Activated T-cell treated with anti-CD3 and anti-CD28 coated beads, Interleukin-2, amount 50 U/mL, for 4 hours (primary cell): ENCODE results near the gene FRS3. TPM values are rescaled to one million over a fixed set of nuclear protein-coding genes. Genes with fewer than 3 reads are reported as not detected.

Experiments used
- ATAC-seq, 2 donors: fragments of 200-7000 bp; cut with Tn5 transposase; one replicate each; pipeline ENCODE4 v1.10.0; 2021
- DNase-seq: peaks from one replicate; pipeline ENCODE4 v3.0.0-alpha.2; 2020
- H3K27me3 Mint-ChIP-seq: one replicate; pipeline ENCODE4 v1.8.0; 2021; ENCODE audit warnings: low read depth, mixed read lengths
- H3K36me3 Mint-ChIP-seq: one replicate; pipeline ENCODE4 v1.8.0; 2022; ENCODE audit warnings: mixed read lengths; ENCODE audit not compliant: insufficient read depth
- H3K4me1 Mint-ChIP-seq: one replicate; pipeline ENCODE4 v1.8.0; 2021; ENCODE audit warnings: low read depth, mixed read lengths
- H3K4me3 Mint-ChIP-seq: one replicate; pipeline ENCODE4 v1.8.0; 2021; ENCODE audit warnings: mild to moderate bottlenecking, moderate library complexity, mixed read lengths
- H3K9me3 Mint-ChIP-seq: one replicate; pipeline ENCODE4 v1.8.0; 2021; ENCODE audit warnings: mixed read lengths
- total RNA-seq, 3 donors: library from RNA; stranded (reverse); gene quantifications; one replicate each; pipeline ENCODE4 v1.2.1, GENCODE V29; 2021

Gene FRS3
- total RNA-seq, 3 donors from 2014 or later = 4.7 to 7.4 (median 5.3) TPM

- ATAC-seq (no peak), DNase-seq (no peak)
- no peak overlapping the region for H3K4me3 Mint-ChIP-seq
- no peaks in the 10 kb centered on the region for H3K27me3 Mint-ChIP-seq
- no peaks in the 10 kb centered on the region for H3K9me3 Mint-ChIP-seq
- H3K4me1 Mint-ChIP-seq = no peaks in the 10 kb centered on the region
- no peaks in the 10 kb centered on the region for H3K36me3 Mint-ChIP-seq
These were observed 26.4 kb upstream of the FRS3 start for GRCh38 chr6:41805830-41806774.

- ATAC-seq = no peak
- no peak for DNase-seq
- Mint-ChIP-seq H3K4me3 (no peak overlapping the region), H3K9me3 (no peaks in the 10 kb centered on the region), H3K36me3 (no peaks in the 10 kb centered on the region), H3K27me3 (no peaks in the 10 kb centered on the region), H3K4me1 (no peaks in the 10 kb centered on the region)
These were observed 21.7 kb upstream of the FRS3 start for GRCh38 chr6:41801380-41801779.

- no peaks in the 10 kb centered on the region for H3K27me3 Mint-ChIP-seq
- no peaks in the 10 kb centered on the region for H3K4me1 Mint-ChIP-seq
- H3K9me3 Mint-ChIP-seq = no peaks in the 10 kb centered on the region
- H3K4me3 Mint-ChIP-seq = no peak overlapping the region
- no peaks in the 10 kb centered on the region for H3K36me3 Mint-ChIP-seq
- no peak for DNase-seq
- no peak for ATAC-seq
These were observed 19.8 kb upstream of the FRS3 start for GRCh38 chr6:41799559-41799911.

GRCh38 chr6:41798901-41799558, 19.3 kb upstream of the FRS3 start:
- H3K27me3 Mint-ChIP-seq = no peaks in the 10 kb centered on the region
- no peak overlapping the region for H3K4me3 Mint-ChIP-seq
- no peaks in the 10 kb centered on the region for H3K4me1 Mint-ChIP-seq
- no peak for ATAC-seq
- no peaks in the 10 kb centered on the region for H3K36me3 Mint-ChIP-seq
- no peaks in the 10 kb centered on the region for H3K9me3 Mint-ChIP-seq
- DNase-seq = no peak

GRCh38 chr6:41796474-41796873, 16.8 kb upstream of the FRS3 start:
- ATAC-seq = no peak

GRCh38 chr6:41791984-41792383, 12.3 kb upstream of the FRS3 start:
- H3K27me3 Mint-ChIP-seq = no peaks in the 10 kb centered on the region
- peaks cover 21% of the 10 kb centered on the region for H3K36me3 Mint-ChIP-seq
- H3K4me3 Mint-ChIP-seq = no peak overlapping the region
- H3K9me3 Mint-ChIP-seq = no peaks in the 10 kb centered on the region
- ATAC-seq (no peak), DNase-seq (no peak)
- peaks cover 12% of the 10 kb centered on the region for H3K4me1 Mint-ChIP-seq

More at GRCh38 chr6:41796474-41796873, 16.8 kb upstream of the FRS3 start:
- H3K4me3 Mint-ChIP-seq = no peak overlapping the region
- H3K27me3 Mint-ChIP-seq = no peaks in the 10 kb centered on the region
- H3K9me3 Mint-ChIP-seq = no peaks in the 10 kb centered on the region
- H3K36me3 Mint-ChIP-seq = peaks cover 8% of the 10 kb centered on the region
- DNase-seq = no peak
- no peaks in the 10 kb centered on the region for H3K4me1 Mint-ChIP-seq

GRCh38 chr6:41791305-41791704, 11.6 kb upstream of the FRS3 start:
- ATAC-seq (no peak), DNase-seq (no peak)
- Mint-ChIP-seq H3K4me3 (no peak overlapping the region), H3K27me3 (no peaks in the 10 kb centered on the region), H3K9me3 (no peaks in the 10 kb centered on the region), H3K36me3 (peaks cover 21% of the 10 kb centered on the region), H3K4me1 (peaks cover 12% of the 10 kb centered on the region)

- H3K9me3 Mint-ChIP-seq = no peaks in the 10 kb centered on the region
- no peak overlapping the region for H3K4me3 Mint-ChIP-seq
- peaks cover 21% of the 10 kb centered on the region for H3K36me3 Mint-ChIP-seq
- ATAC-seq (no peak), DNase-seq (no peak)
- H3K27me3 Mint-ChIP-seq = no peaks in the 10 kb centered on the region
- H3K4me1 Mint-ChIP-seq = peaks cover 12% of the 10 kb centered on the region
These were observed 10.3 kb upstream of the FRS3 start for GRCh38 chr6:41790045-41790444.

- DNase-seq (no peak), ATAC-seq (no peak)
- H3K9me3 Mint-ChIP-seq = no peaks in the 10 kb centered on the region
- peaks cover 21% of the 10 kb centered on the region for H3K36me3 Mint-ChIP-seq
- H3K4me3 Mint-ChIP-seq = peak overlapping the region; percentile 97
- H3K27me3 Mint-ChIP-seq = no peaks in the 10 kb centered on the region
- peaks cover 12% of the 10 kb centered on the region for H3K4me1 Mint-ChIP-seq
These were observed 9.7 kb upstream of the FRS3 start for GRCh38 chr6:41789390-41789724.

GRCh38 chr6:41787219-41787917, 7.7 kb upstream of the FRS3 start, which contains the start of gene TOMM6:
Gene TOMM6, plus strand, starts transcription at chr6:41787694. Its CDS starts 4 bp downstream, at chr6:41787698.
- Mint-ChIP-seq H3K4me3 (peak within 1 kb of the TSS; percentile 97), H3K27me3 (no peaks in the 10 kb centered on the region), H3K4me1 (peaks cover 12% of the 10 kb centered on the region), H3K36me3 (peaks cover 16% of the 10 kb centered on the region), H3K9me3 (no peaks in the 10 kb centered on the region)
- ATAC-seq = peak; percentile 85 to 87
- peak; percentile 94 for DNase-seq

GRCh38 chr6:41786451-41787218, 6.9 kb upstream of the FRS3 start:
- peaks cover 13% of the 10 kb centered on the region for H3K36me3 Mint-ChIP-seq

GRCh38 chr6:41785689-41786450, 6.2 kb upstream of the FRS3 start:
- H3K4me3 Mint-ChIP-seq = peak overlapping the region; percentile 97
- peaks cover 16% of the 10 kb centered on the region for H3K4me1 Mint-ChIP-seq
- H3K9me3 Mint-ChIP-seq = no peaks in the 10 kb centered on the region
- H3K36me3 Mint-ChIP-seq = peaks cover 13% of the 10 kb centered on the region
- no peak for DNase-seq
- peaks cover 5% of the 10 kb centered on the region for H3K27me3 Mint-ChIP-seq
- no peak for ATAC-seq

More at GRCh38 chr6:41786451-41787218, 6.9 kb upstream of the FRS3 start:
- H3K27me3 Mint-ChIP-seq = no peaks in the 10 kb centered on the region
- H3K9me3 Mint-ChIP-seq = no peaks in the 10 kb centered on the region
- peak; percentile 81 to 84 for ATAC-seq
- H3K4me3 Mint-ChIP-seq = peak overlapping the region; percentile 97
- peak; percentile 85 for DNase-seq
- peaks cover 12% of the 10 kb centered on the region for H3K4me1 Mint-ChIP-seq

GRCh38 chr6:41785254-41785653, 5.6 kb upstream of the FRS3 start:
- Mint-ChIP-seq H3K4me1 (peaks cover 18% of the 10 kb centered on the region), H3K9me3 (no peaks in the 10 kb centered on the region), H3K36me3 (peaks cover 11% of the 10 kb centered on the region), H3K4me3 (no peak overlapping the region), H3K27me3 (peaks cover 6% of the 10 kb centered on the region)
- ATAC-seq (no peak), DNase-seq (no peak)
